ENCODE measurements around the gene SLC26A5. TPM values are rescaled to one million over a fixed set of nuclear protein-coding genes. Genes with fewer than 3 reads are reported as not detected.
A peak's percentile ranks its signal among the peaks of the same experiment; 100 is the strongest.

Gene SLC26A5
- total and polyA plus RNA-seq, 2 donors (not counting 3 experiments of a cell fraction or from before 2014, with no cell fraction given), result not detected

DNA sequence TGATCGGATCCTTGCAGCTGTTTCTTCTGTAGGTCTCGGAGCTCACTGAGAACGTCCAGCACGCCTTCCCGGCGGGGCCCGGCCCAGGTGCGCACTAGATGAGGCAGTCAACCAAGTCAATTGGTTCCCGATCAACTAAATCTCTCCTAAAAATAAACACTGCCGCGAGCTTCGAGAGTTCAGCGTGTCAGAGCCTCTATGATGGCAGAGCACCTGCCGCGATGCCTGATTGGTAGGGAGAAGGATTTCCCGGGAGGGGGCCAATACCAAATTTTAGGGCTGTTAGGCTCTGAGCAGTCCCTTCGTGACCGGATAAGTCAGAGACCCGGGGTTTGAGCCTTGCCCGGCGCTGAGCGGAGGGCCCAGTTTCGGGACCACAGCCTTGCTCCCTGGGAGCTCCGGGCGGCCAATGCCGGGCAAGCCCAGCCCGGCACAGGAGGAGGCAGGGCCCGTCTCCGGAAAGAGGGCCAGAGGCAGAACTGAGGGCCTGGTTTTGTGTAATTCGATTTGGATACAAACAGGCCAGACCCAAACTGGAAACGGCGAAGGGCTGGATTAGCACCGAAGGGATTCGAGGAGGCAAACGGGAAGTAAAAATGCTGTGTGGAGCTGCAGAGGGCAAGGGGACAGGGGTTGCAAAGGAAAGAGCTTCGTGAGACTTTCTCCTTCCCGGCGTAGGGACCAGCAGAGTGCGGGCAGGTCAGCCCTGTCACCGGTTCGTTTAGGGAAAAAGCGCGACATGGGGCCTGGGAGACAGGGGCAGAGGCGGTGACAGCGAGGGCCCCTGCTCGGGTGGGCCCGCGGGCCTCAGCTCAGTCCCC lies 569 bp downstream of the SLC26A5 start:
- Histone ChIP-seq H3K27me3 (ENCODE audit: control insufficient read depth in 2 of 2, insufficient read depth in 2 of 2, low read length in 2 of 2) (peaks cover 37 to 55% of the 10 kb centered on the region in 2 experiments), H4K20me1 (replicated peaks; ENCODE audit: control insufficient read depth, extremely low read depth, insufficient read depth, low read length) (no peaks in the 10 kb centered on the region), H3K4me1 (ENCODE audit: control insufficient read depth, extremely low read depth, insufficient read depth, low read length) (peaks cover 7% of the 10 kb centered on the region), H2AFZ (ENCODE audit: low read depth, low read length) (peak overlapping the region; percentile 71), H3K4me2 (ENCODE audit: insufficient read depth, low read length) (peak overlapping the region; percentile 74), H3K9me1 (replicated peaks; ENCODE audit: control insufficient read depth, extremely low read depth, insufficient read depth, low read length) (no peaks in the 10 kb centered on the region), H3K79me2 (ENCODE audit: control insufficient read depth, insufficient read depth, low read length) (no peaks in the 10 kb centered on the region), H3K36me3 (ENCODE audit: control insufficient read depth in 2 of 2, extremely low read depth in 1 of 2, insufficient read depth in 2 of 2, low read length in 2 of 2) (no peaks in the 10 kb centered on the region), H3K4me3 (replicated peaks in 1 of 3; ENCODE audit: insufficient read depth in 1 of 3, low read depth in 1 of 3, low read length in 3 of 3) (peak overlapping the region; percentile 2 to 45 (median 4)), H3K27ac (ENCODE audit: insufficient read depth, low read depth, low read length) (no peak overlapping the region), H3K9ac (replicated peaks; ENCODE audit: extremely low read depth, insufficient read depth, low read length) (no peak overlapping the region), H3K9me3 (replicated peaks; ENCODE audit: control insufficient read depth, insufficient read depth, low read length) (no peaks in the 10 kb centered on the region)
- BruUV-seq (replicated peaks), result no TSS peak
- DNase-seq (ENCODE audit: low read depth, low spot score), result peak; percentile 5
- no peak for TF ChIP-seq POLR2A (IDR thresholded peaks at IDR 0.05; ENCODE audit: low read depth, low read length)
- TF ChIP-seq FOS (IDR thresholded peaks at IDR 0.05; ENCODE audit: borderline replicate concordance, insufficient read depth, low read length), result no peak
- peak; percentile 97 for TF ChIP-seq EZH2 (IDR thresholded peaks at IDR 0.05; ENCODE audit: borderline replicate concordance, low read depth, low read length, severe bottlenecking)
- ChIA-PET CTCF (interaction anchor here (1.3 to 1.4 kb wide), 2 partner anchors 17 to 660 kb away, joined by 3 read pairs; no protein-coding TSS in a partner anchor), POLR2A (no interaction called here)
- dilution Hi-C loops (cut with MboI; ENCODE audit: extremely low pct_ligation_motif_present, low sequenced_read_pairs) (no loop called here), intact Hi-C loops (cut with micrococcal nuclease) (loop anchor here (2.0 to 5.0 kb wide), 2 partner anchors 148 to 715 kb away; partner anchors contain the start of gene PMPCB)
- no peak for FAIRE-seq

DNA sequence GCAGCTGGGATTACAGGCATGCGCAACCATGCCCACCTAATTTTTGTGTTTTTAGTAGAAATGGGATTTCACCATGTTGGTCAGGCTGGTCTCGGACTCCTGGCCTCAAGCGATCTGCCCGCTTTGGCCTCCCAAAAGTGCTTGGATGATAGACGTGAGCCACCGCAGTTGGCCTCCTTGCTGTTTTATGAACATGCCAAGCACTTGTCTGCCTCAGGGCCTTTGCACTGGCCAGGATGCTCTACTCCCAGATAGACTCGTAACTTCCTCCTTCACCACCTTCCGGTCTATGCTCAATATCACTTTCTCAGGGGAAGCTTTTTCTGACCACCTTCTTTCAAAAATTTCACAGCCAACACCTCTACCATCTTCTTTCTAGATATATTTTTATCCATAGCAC lies 6.3 kb downstream of the SLC26A5 start:
- dilution Hi-C loops (cut with MboI; ENCODE audit: extremely low pct_ligation_motif_present, low sequenced_read_pairs), result no loop called here
- FAIRE-seq (no peak), DNase-seq (ENCODE audit: low read depth, low spot score) (no peak)
- Histone ChIP-seq H3K4me1 (ENCODE audit: control insufficient read depth, extremely low read depth, insufficient read depth, low read length) (no peaks in the 10 kb centered on the region), H2AFZ (ENCODE audit: low read depth, low read length) (no peak overlapping the region), H3K9me3 (replicated peaks; ENCODE audit: control insufficient read depth, insufficient read depth, low read length) (no peaks in the 10 kb centered on the region), H3K4me3 (replicated peaks in 1 of 3; ENCODE audit: insufficient read depth in 1 of 3, low read depth in 1 of 3, low read length in 3 of 3) (no peak overlapping the region), H3K27me3 (ENCODE audit: control insufficient read depth in 2 of 2, insufficient read depth in 2 of 2, low read length in 2 of 2) (peaks cover 20 to 44% of the 10 kb centered on the region in 2 experiments), H4K20me1 (replicated peaks; ENCODE audit: control insufficient read depth, extremely low read depth, insufficient read depth, low read length) (no peaks in the 10 kb centered on the region), H3K4me2 (ENCODE audit: insufficient read depth, low read length) (no peak overlapping the region), H3K27ac (ENCODE audit: insufficient read depth, low read depth, low read length) (no peak overlapping the region), H3K9me1 (replicated peaks; ENCODE audit: control insufficient read depth, extremely low read depth, insufficient read depth, low read length) (no peaks in the 10 kb centered on the region), H3K36me3 (ENCODE audit: control insufficient read depth in 2 of 2, extremely low read depth in 1 of 2, insufficient read depth in 2 of 2, low read length in 2 of 2) (no peaks in the 10 kb centered on the region), H3K79me2 (ENCODE audit: control insufficient read depth, insufficient read depth, low read length) (no peaks in the 10 kb centered on the region), H3K9ac (replicated peaks; ENCODE audit: extremely low read depth, insufficient read depth, low read length) (no peak overlapping the region)
- BruUV-seq (replicated peaks), result no TSS peak
- intact Hi-C loops (cut with micrococcal nuclease), result no loop called here
- ChIA-PET CTCF (no interaction called here), POLR2A (no interaction called here)
- TF ChIP-seq, protein P1, sequence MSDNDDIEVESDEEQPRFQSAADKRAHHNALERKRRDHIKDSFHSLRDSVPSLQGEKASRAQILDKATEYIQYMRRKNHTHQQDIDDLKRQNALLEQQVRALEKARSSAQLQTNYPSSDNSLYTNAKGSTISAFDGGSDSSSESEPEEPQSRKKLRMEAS (IDR thresholded peaks at IDR 0.05; ENCODE audit: insufficient read depth, insufficient read length), result no peak
- TF ChIP-seq JUN (IDR thresholded peaks at IDR 0.05; ENCODE audit: borderline replicate concordance, insufficient read depth, insufficient read length, low read depth) (no peak), FOS (IDR thresholded peaks at IDR 0.05; ENCODE audit: borderline replicate concordance, insufficient read depth, low read length) (no peak), POLR2AphosphoS5 (IDR thresholded peaks at IDR 0.05; ENCODE audit: insufficient read depth, low read depth, low read length) (no peak), MYC (IDR thresholded peaks at IDR 0.05; ENCODE audit: low read depth, low read length) (no peak), EZH2 (IDR thresholded peaks at IDR 0.05; ENCODE audit: borderline replicate concordance, low read depth, low read length, severe bottlenecking) (no peak), POLR2A (IDR thresholded peaks at IDR 0.05; ENCODE audit: low read depth, low read length) (no peak), GATA2 (IDR thresholded peaks at IDR 0.05; ENCODE audit: insufficient read depth, insufficient read length, low read depth, low read length) (no peak)
- TF ChIP-seq, protein P2, sequence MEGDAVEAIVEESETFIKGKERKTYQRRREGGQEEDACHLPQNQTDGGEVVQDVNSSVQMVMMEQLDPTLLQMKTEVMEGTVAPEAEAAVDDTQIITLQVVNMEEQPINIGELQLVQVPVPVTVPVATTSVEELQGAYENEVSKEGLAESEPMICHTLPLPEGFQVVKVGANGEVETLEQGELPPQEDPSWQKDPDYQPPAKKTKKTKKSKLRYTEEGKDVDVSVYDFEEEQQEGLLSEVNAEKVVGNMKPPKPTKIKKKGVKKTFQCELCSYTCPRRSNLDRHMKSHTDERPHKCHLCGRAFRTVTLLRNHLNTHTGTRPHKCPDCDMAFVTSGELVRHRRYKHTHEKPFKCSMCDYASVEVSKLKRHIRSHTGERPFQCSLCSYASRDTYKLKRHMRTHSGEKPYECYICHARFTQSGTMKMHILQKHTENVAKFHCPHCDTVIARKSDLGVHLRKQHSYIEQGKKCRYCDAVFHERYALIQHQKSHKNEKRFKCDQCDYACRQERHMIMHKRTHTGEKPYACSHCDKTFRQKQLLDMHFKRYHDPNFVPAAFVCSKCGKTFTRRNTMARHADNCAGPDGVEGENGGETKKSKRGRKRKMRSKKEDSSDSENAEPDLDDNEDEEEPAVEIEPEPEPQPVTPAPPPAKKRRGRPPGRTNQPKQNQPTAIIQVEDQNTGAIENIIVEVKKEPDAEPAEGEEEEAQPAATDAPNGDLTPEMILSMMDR (IDR thresholded peaks at IDR 0.05; ENCODE audit: extremely low read depth in 1 of 2, insufficient read depth in 1 of 2, low read depth in 1 of 2, low read length in 2 of 2), result no peak
